ENCODE results near the gene GYS1.

Gene GYS1

DNA sequence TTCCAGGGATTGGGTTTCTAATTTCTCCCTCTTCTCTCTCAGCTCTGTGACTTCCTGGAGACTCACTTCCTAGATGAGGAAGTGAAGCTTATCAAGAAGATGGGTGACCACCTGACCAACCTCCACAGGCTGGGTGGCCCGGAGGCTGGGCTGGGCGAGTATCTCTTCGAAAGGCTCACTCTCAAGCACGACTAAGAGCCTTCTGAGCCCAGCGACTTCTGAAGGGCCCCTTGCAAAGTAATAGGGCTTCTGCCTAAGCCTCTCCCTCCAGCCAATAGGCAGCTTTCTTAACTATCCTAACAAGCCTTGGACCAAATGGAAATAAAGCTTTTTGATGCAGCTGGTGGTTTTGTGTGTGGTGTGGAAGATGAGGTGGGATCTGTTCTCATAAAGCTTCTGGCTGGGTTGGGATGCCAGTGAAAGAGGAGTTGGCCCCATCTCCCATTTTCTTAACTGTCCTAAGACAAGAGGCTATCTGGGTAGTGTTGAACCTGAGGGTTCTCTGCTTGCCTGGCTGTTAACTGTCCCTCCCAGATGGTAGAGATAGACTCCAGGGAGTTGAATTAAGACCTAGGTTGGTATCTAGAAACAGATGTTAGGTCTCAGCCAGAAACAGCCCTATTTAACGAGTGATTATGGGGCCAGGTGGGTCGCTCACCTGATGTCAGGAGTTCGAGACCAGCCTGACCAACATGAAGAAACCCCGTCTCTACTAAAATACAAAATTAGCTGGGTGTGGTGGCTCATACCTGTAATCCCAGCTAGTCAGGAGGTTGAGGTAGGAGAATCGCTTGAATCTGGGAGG lies 26.4 kb downstream of the GYS1 start:
- DNase-seq (ENCODE audit: low spot score) = no peak
- Mint-ChIP-seq H3K36me3 (ENCODE audit: low read depth) (peaks cover 39% of the 10 kb centered on the region), H3K4me3 (peak overlapping the region; percentile 85), H3K9me3 (no peaks in the 10 kb centered on the region), H3K27ac (peak overlapping the region; percentile 93), H3K27me3 (ENCODE audit: low read depth) (no peaks in the 10 kb centered on the region), H3K4me1 (ENCODE audit: low read depth) (peaks cover 41% of the 10 kb centered on the region)

DNA sequence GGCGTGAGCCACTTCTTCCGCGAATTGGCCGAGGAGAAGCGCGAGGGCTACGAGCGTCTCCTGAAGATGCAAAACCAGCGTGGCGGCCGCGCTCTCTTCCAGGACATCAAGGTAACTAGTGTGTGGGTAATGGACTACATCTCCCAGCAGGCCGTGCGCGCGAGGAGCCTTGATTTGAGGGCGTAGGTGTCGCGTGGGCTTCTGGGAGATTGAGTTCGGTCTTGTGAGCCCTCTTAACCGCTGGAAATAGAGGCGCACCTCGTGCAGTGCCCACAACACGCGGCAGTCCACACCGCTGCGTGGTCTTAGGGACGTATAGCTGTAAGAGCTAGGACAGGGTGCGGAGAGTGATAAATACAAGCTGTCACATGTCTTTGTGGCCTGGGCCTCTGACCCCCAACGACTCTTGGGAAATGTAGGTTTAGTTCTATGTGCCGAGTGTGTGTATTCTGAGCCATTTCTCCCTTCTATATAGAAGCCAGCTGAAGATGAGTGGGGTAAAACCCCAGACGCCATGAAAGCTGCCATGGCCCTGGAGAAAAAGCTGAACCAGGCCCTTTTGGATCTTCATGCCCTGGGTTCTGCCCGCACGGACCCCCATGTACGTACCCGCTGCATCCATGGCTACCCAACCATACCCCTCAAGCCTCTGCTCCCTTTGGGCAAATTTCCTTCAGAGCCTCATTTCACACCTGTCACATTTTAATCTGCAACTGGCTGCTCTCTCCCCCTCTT lies 27.1 kb downstream of the GYS1 start:
- Mint-ChIP-seq H3K9me3 (no peaks in the 10 kb centered on the region), H3K27ac (peak overlapping the region; percentile 93), H3K27me3 (ENCODE audit: low read depth) (no peaks in the 10 kb centered on the region), H3K4me1 (ENCODE audit: low read depth) (peaks cover 44% of the 10 kb centered on the region), H3K4me3 (peak overlapping the region; percentile 85), H3K36me3 (ENCODE audit: low read depth) (peaks cover 43% of the 10 kb centered on the region)
- DNase-seq (ENCODE audit: low spot score) = peak; percentile 89

DNA sequence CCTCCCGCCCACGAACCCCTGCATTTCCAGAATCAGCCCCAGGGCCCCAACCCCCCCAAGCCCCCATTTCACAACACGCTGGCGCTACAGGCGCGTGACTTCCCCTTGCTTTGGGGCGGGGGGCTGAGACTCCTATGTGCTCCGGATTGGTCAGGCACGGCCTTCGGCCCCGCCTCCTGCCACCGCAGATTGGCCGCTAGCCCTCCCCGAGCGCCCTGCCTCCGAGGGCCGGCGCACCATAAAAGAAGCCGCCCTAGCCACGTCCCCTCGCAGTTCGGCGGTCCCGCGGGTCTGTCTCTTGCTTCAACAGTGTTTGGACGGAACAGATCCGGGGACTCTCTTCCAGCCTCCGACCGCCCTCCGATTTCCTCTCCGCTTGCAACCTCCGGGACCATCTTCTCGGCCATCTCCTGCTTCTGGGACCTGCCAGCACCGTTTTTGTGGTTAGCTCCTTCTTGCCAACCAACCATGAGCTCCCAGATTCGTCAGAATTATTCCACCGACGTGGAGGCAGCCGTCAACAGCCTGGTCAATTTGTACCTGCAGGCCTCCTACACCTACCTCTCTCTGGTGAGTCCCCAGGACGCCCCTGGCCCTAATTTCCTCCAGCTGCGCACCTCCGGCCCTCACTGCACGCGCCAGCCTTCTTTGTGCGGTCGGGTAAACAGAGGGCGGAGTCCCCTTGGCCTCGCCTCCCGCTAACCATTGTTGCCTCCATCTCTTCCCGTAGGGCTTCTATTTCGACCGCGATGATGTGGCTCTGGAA lies 27.9 kb downstream of the GYS1 start, which contains the start of gene FTL:
TSS of gene FTL (plus strand) at position 270 of the 766 bp plus-strand sequence. CDS start at position 469, 199 bp downstream.
- Mint-ChIP-seq H3K4me3 (peak within 1 kb of the TSS; percentile 85), H3K27ac (peak within 1 kb of the TSS; percentile 93), H3K27me3 (ENCODE audit: low read depth) (no peaks in the 10 kb centered on the region), H3K4me1 (ENCODE audit: low read depth) (peaks cover 43% of the 10 kb centered on the region), H3K9me3 (no peaks in the 10 kb centered on the region), H3K36me3 (ENCODE audit: low read depth) (peaks cover 42% of the 10 kb centered on the region)
- peak; percentile 94 for DNase-seq (ENCODE audit: low spot score)

DNA sequence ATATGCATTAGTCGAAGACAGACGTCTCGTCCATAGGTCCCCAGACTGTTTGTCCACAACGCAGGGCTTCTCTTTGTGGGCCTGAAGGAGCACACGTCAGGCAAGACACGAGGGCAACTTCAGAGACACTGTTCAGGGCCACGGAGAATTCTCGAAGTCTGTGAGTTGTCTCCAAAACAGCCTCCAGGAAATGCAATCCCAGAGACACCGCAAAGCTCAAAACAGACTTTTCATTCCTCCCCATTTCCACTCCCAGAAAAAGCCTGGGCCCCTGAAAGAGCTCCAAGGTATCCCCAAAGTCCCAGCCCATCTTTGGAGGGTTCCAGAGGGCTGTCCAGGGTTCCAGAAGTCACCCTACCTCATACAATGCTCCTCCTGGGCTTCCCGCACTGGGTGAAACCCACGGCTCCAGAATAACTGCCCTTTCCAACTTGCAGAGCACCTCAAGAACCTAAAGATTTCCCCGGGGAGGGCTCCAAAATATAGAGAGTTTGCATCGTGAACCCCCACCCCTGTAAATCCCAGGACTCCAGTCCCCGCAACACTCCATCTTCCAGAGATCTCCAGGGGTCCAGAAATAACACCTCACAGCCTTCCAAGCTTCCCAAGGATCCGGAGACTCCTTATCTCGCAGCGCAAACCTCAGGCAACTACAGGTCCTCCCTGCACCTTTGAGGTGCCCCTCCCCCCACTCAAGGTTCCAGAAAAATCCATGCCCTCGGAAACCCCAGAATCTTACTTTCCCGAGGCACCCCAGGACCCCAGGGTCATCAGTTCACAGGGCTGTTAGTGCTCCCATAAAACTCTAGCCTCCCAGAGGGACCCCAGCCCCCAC lies 28.7 kb downstream of the GYS1 start:
- DNase-seq (ENCODE audit: low spot score) = peak; percentile 10
- Mint-ChIP-seq H3K4me1 (ENCODE audit: low read depth) (peaks cover 48% of the 10 kb centered on the region), H3K27ac (peak overlapping the region; percentile 93), H3K36me3 (ENCODE audit: low read depth) (peaks cover 44% of the 10 kb centered on the region), H3K9me3 (no peaks in the 10 kb centered on the region), H3K4me3 (peak overlapping the region; percentile 85), H3K27me3 (ENCODE audit: low read depth) (no peaks in the 10 kb centered on the region)

DNA sequence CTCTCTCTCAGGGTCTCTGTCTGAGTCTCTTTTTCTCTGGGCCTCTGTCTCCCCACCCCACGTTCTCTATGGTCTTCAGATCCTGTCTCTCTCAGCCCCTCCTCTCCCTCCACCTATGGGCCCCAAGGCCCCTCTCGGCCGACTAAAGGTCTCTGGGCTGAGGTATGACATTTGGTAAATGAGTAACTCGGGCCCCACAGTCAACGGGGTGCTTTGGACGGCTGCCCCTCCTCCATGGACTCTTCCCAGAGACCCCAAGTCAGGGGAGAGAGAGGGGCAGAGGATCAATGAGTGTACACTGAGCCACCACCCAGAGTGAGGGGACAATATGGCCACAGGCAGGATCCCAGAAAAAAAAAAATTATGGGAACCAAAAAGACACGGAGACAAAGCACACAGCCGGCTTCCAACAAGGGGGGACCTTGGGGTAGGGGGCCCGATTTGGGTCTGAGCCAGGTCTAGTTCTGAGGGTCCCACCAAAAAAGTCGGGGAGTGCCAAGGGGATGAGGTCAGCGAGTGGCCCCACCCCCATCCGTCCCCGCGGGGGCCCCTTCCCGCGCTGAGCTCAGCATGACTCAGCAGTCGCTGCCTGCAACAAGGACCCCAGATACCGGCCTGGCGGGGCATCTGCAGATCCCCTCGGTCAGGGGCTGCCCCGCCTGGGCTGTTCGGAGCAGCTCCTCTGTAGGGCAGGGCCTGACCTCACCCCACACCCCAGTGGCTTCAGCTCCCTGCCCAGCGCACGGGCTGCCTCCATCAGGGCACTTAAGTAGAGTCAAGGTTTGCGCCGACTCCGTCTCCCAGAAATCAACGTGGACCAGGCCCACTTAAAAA lies 29.5 kb downstream of the GYS1 start:
- H3K36me3 Mint-ChIP-seq (ENCODE audit: low read depth) = peaks cover 42% of the 10 kb centered on the region
- H3K27me3 Mint-ChIP-seq (ENCODE audit: low read depth) = no peaks in the 10 kb centered on the region
- H3K4me3 Mint-ChIP-seq = peak overlapping the region; percentile 85
- H3K9me3 Mint-ChIP-seq = no peaks in the 10 kb centered on the region
- peak overlapping the region; percentile 93 for H3K27ac Mint-ChIP-seq
- DNase-seq (ENCODE audit: low spot score) = peak; percentile 73
- peaks cover 49% of the 10 kb centered on the region for H3K4me1 Mint-ChIP-seq (ENCODE audit: low read depth)

DNA sequence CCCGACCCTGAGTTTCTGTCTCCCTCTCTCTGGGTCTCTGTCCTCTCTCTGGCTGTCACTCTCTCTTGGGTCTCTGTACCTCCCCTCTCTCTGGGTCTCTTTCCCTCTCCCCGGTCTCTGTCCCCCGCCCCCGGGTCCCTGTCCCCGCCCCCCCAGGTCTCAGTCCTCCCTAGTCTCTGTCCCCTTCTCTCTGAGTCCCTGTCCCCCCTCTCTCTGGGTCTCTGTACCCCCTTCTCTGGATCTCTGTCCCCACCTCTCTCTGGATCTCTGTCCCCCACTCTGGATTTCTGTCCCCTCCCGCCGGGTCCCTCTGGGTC lies 30.3 kb downstream of the GYS1 start:
- Mint-ChIP-seq H3K36me3 (ENCODE audit: low read depth) (peaks cover 43% of the 10 kb centered on the region), H3K9me3 (no peaks in the 10 kb centered on the region), H3K27me3 (ENCODE audit: low read depth) (no peaks in the 10 kb centered on the region), H3K4me1 (ENCODE audit: low read depth) (peaks cover 51% of the 10 kb centered on the region), H3K4me3 (peak overlapping the region; percentile 85), H3K27ac (peak overlapping the region; percentile 93)
- no peak for DNase-seq (ENCODE audit: low spot score)

DNA sequence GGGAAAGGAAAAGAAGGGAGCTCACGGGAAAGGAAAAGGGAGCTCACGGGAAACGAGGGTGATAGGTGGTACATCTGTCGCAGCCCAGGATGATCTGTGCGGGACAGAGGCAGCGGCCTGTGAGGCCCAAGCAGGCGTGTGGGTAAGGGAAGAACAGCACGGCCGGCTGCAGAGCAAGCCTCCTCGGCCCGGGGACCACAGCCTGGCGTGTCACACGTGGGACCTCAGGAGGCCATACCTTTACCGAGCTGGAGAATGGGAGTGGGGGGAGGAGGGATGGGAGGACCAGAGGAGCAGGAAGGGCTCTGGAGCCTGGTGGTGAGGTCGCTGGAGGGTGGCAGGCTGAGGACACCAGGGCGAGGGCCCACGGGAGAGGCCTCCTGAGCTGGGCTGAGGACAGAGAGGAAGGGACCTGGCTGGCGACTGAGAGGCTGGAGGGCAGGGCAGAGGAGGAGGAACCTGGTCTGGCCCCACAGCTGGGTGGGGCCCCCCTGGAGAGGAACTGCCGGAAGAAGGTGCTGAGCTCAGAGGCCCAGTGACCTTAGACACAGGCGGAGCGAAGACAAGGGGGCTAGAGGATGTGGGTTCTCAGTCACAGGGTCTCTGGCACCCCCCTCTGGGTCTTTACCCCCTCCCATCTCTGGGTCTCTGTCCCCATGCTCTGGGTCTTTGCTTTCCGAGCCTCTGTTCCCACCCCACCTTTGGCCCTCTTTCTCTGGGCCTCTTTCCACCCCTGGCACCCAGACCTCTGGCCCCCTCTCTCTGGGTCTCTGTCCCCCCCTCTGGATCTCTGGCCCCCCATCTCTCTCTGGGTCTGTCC lies 30.9 kb downstream of the GYS1 start:
- H3K4me3 Mint-ChIP-seq = peak overlapping the region; percentile 85
- DNase-seq (ENCODE audit: low spot score) = peak; percentile 42

DNA sequence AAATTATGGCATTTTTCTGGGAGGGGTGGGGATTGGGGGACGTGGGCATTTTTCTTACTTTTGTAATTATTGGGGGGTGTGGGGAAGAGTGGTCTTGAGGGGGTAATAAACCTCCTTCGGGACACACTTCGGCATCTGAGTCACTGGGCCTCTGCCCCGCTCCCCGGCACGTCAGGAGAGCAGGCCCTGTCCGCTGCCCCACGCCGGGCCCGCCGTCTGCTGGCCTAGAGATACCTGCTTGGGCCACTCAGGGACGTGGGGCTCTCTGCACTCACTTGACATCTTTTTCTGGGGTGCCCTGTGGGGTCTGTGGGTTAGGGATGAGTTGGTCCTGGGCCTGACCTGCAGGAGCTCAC lies 31.5 kb downstream of the GYS1 start:
- peak overlapping the region; percentile 85 for H3K4me3 Mint-ChIP-seq
- H3K9me3 Mint-ChIP-seq = no peaks in the 10 kb centered on the region
- DNase-seq (ENCODE audit: low spot score) = no peak
- H3K27ac Mint-ChIP-seq = peak overlapping the region; percentile 93
- H3K27me3 Mint-ChIP-seq (ENCODE audit: low read depth) = no peaks in the 10 kb centered on the region
- H3K36me3 Mint-ChIP-seq (ENCODE audit: low read depth) = peaks cover 48% of the 10 kb centered on the region
- peaks cover 51% of the 10 kb centered on the region for H3K4me1 Mint-ChIP-seq (ENCODE audit: low read depth)

More for the DNA sequence above, 30.9 kb downstream of the GYS1 start:
- H3K27me3 Mint-ChIP-seq (ENCODE audit: low read depth) = no peaks in the 10 kb centered on the region
- no peaks in the 10 kb centered on the region for H3K9me3 Mint-ChIP-seq
- peaks cover 52% of the 10 kb centered on the region for H3K4me1 Mint-ChIP-seq (ENCODE audit: low read depth)
- peak overlapping the region; percentile 93 for H3K27ac Mint-ChIP-seq
- peaks cover 45% of the 10 kb centered on the region for H3K36me3 Mint-ChIP-seq (ENCODE audit: low read depth)

DNA sequence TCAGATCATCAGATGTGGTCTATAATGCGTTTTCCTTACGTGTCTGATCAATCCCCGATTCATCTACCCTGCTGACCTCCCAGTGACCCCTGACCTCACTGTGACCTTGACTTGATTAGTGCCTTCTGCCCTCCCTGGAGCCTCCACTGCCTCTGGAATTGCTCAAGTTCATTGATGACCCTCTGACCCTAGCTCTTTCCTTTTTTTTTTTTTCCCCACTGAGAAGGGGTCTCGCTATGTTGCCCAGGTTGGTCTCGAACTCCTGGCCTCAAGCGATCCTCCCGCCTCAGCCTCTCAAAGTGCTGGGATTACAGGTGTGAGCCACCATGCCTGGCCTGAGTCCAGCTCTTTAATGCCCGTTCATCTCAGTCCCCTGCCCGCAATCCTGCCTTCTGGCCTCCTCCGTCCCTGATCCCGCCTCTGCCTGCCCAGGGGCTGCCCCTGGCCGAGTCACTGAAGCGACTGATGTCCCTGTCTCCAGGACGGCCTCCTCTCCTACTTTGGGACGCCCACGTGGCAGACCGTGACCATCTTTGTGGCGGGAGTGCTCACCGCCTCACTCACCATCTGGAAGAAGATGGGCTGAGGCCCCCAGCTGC lies 32.0 kb downstream of the GYS1 start:
- Mint-ChIP-seq H3K36me3 (ENCODE audit: low read depth) (peaks cover 47% of the 10 kb centered on the region), H3K4me3 (no peak overlapping the region), H3K9me3 (no peaks in the 10 kb centered on the region), H3K27me3 (ENCODE audit: low read depth) (no peaks in the 10 kb centered on the region), H3K27ac (peak overlapping the region; percentile 37), H3K4me1 (ENCODE audit: low read depth) (peaks cover 49% of the 10 kb centered on the region)
- no peak for DNase-seq (ENCODE audit: low spot score)

DNA sequence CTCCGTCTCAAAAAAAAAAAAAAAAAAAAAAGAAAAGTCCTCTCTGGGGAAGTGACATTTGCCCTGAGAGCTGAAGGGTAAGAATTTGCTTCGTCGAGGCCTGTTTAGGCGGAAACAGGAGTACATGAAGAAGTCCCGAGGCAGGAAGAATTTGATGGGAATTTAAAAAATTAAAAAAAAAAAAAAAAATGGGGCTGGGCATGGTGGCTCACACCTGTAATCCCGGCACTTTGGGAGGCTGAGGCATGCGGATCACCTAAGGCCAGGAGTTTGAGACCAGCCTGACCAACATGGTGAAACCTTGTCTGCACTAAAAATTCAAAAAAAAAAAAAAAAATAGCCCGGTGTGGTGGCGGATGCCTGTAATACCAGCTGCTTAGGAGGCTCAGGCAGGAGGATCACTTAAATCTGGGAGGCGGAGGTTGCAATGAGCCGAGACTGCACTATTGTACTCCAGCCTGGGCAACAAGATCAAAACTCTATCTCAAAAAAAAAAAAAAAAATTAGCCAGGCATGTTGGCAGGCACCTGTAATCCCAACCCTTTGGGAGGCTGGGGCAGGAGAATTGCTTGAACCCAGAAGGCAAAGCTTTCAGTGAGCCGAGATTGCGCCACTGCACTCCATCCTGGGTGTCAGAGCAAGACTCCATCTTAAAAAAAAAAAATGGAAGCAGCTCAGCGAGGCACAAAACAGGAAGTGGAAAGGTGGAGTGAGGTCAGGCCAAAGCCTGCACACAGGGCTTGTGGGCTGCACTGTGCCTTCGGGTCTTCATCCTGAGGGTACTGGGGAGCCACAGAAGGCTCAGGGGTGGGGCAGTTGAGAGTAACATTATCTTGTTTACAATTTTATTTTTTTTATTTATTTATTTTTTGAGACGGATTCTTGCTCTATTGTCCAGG lies 33.5 kb downstream of the GYS1 start:
- peak overlapping the region; percentile 73 for H3K27ac Mint-ChIP-seq

DNA sequence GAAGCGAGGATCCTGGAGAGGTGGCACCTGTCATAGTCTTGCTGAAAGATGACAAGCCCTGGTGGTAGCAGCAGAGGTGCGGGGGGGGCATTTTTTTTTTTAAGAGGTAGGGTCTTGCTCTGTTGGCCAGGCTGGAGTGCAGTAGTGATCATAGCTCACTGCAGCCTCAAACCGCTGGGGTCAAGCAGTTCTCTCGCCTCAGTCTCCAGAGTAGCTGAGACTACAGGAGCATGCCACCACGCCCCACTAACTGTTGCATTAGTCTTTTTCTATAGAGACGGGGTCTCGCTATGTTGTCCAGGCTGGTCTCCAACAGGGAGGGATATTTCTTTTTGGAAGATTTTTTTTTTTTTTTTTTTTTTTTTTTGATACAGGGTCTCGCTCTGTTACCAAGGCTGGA lies 35.1 kb downstream of the GYS1 start:
- no peaks in the 10 kb centered on the region for H3K27me3 Mint-ChIP-seq (ENCODE audit: low read depth)
- H3K27ac Mint-ChIP-seq = peak overlapping the region; percentile 31
- DNase-seq (ENCODE audit: low spot score) = no peak
- H3K4me3 Mint-ChIP-seq = peak overlapping the region; percentile 20
- H3K36me3 Mint-ChIP-seq (ENCODE audit: low read depth) = peaks cover 54% of the 10 kb centered on the region
- peaks cover 45% of the 10 kb centered on the region for H3K4me1 Mint-ChIP-seq (ENCODE audit: low read depth)
- H3K9me3 Mint-ChIP-seq = no peaks in the 10 kb centered on the region

More for the DNA sequence above, 33.5 kb downstream of the GYS1 start:
- no peaks in the 10 kb centered on the region for H3K27me3 Mint-ChIP-seq (ENCODE audit: low read depth)
- no peak overlapping the region for H3K4me3 Mint-ChIP-seq
- H3K9me3 Mint-ChIP-seq = no peaks in the 10 kb centered on the region
- peaks cover 54% of the 10 kb centered on the region for H3K4me1 Mint-ChIP-seq (ENCODE audit: low read depth)
- DNase-seq (ENCODE audit: low spot score) = no peak
- H3K36me3 Mint-ChIP-seq (ENCODE audit: low read depth) = peaks cover 52% of the 10 kb centered on the region

Measured in T-helper 2 cell treated with Interferon-gamma antibody and Interleukin-4, amounts not matched to agents 5 μg/mL and 100 μg/mL, for 36 hours (primary cell).